T-cell (primary cell): Measurements from ENCODE around the gene UBFD1. TPM values are rescaled to one million over a fixed set of nuclear protein-coding genes. Genes with fewer than 3 reads are reported as not detected.
"Not testable (repeated sequence)": the region's sequence is repeated elsewhere in the genome, so short reads cannot be mapped to it uniquely, and the experiment has no call there.

ENCODE experiments used
- ATAC-seq, 4 experiments: fragments of 200-7000 bp in 3 of 4; fragments of 150-1000 bp in 1 of 4; cut with Tn5 transposase; replicated peaks in 1 of 4; 1 replicate in 3 of 4; 2 replicates in 1 of 4; pipeline ENCODE4 v1.10.0; 2021; ENCODE audit warnings: moderate library complexity in 3 of 4, mild to moderate bottlenecking in 2 of 4, moderate number of reproducible peaks in 1 of 4
- CTCF ChIA-PET, 2 donors: fragments of 300-600 bp; sonication (Branson Sonifier 250); formaldehyde crosslinking; loops; one replicate each; lab custom pipeline; 2022; ENCODE audit warnings: antibody characterized with exemption in 2 of 2; lab: Charles Lee
- POLR2A ChIA-PET, 2 donors: fragments of 300-600 bp; sonication (Branson Sonifier 250); formaldehyde crosslinking; loops; one replicate each; lab custom pipeline; 2022; ENCODE audit warnings: antibody characterized with exemption in 2 of 2; lab: Charles Lee
- DNase-seq, 35 experiments: peaks; one replicate each; pipeline versions ENCODE4 v3.0.0 to v3.0.0-alpha.2; 2013 to 2023
- H3K27ac ChIP-seq: one replicate; pipeline ENCODE4 v1.5.1; 2013; ENCODE audit warnings: low read length
- H3K27me3 ChIP-seq, 2 experiments: replicated peaks in 1 of 2; 1 replicate in 1 of 2; 2 replicates in 1 of 2; pipeline versions ENCODE4 v1.6.1 to v1.7.0; 2013; ENCODE audit warnings: low read length in 1 of 2, mixed read lengths in 1 of 2; ENCODE audit not compliant: control insufficient read depth in 2 of 2, insufficient read depth in 2 of 2; ENCODE audit errors: extremely low read depth in 1 of 2
- H3K36me3 ChIP-seq, 2 donors: 1 replicate in 1 of 2; 2 replicates in 1 of 2; pipeline versions ENCODE4 v1.6.1 to v1.7.0; 2013; ENCODE audit warnings: low read length in 1 of 2; ENCODE audit not compliant: control insufficient read depth in 2 of 2, insufficient read depth in 1 of 2; ENCODE audit errors: extremely low read depth in 1 of 2
- H3K4me1 ChIP-seq, 2 experiments: 1 replicate in 1 of 2; 2 replicates in 1 of 2; pipeline versions ENCODE4 v1.6.1 to v1.7.0; 2013; ENCODE audit warnings: low read length in 2 of 2, mixed read lengths in 1 of 2; ENCODE audit not compliant: insufficient read depth in 2 of 2, control insufficient read depth in 1 of 2; ENCODE audit errors: extremely low read depth in 1 of 2
- H3K4me3 ChIP-seq, 2 donors: 1 replicate in 1 of 2; 2 replicates in 1 of 2; pipeline versions ENCODE4 v1.5.1 to v1.7.0; 2013; ENCODE audit warnings: mild to moderate bottlenecking in 2 of 2, low read length in 1 of 2, moderate library complexity in 1 of 2; ENCODE audit not compliant: control insufficient read depth in 1 of 2; ENCODE audit errors: extremely low read depth in 1 of 2
- H3K9me3 ChIP-seq: 2 replicates; pipeline ENCODE4 v1.7.0; 2013
- H3K27ac Mint-ChIP-seq, 2 donors: one replicate each; pipeline ENCODE4 v1.8.0; 2020 to 2021; ENCODE audit warnings: mild to moderate bottlenecking in 2 of 2, mixed read lengths in 2 of 2
- H3K27me3 Mint-ChIP-seq, 2 donors: one replicate each; pipeline ENCODE4 v1.8.0; 2021 to 2022; ENCODE audit warnings: mixed read lengths in 2 of 2
- H3K36me3 Mint-ChIP-seq: one replicate; pipeline ENCODE4 v1.8.0; 2021; ENCODE audit warnings: mixed read lengths
- H3K4me1 Mint-ChIP-seq, 3 donors: one replicate each; pipeline ENCODE4 v1.8.0; 2020 to 2022; ENCODE audit warnings: mixed read lengths in 3 of 3, mild to moderate bottlenecking in 1 of 3
- H3K4me3 Mint-ChIP-seq, 3 donors: one replicate each; pipeline ENCODE4 v1.8.0; 2020 to 2022; ENCODE audit warnings: mild to moderate bottlenecking in 3 of 3, mixed read lengths in 3 of 3, moderate library complexity in 3 of 3
- H3K9me3 Mint-ChIP-seq, 3 donors: one replicate each; pipeline ENCODE4 v1.8.0; 2020 to 2022; ENCODE audit warnings: mixed read lengths in 3 of 3
- WGBS: methylation state at CpG from one replicate; pipeline ENCODE4 v1.1.5; 2013; ENCODE audit warnings: missing lambda C conversion rate; ENCODE audit not compliant: insufficient coverage; 5-methylcytosine and 5-hydroxymethylcytosine counted together
- total RNA-seq, 35 experiments: library from RNA in 6 of 35; stranded (reverse) in 6 of 35; fragments of 120-200 nt in 1 of 35; gene quantifications; one replicate each; pipeline versions ENCODE4 v1.2.1 to v1.2.4 and lab custom pipeline; 2013 to 2026

Gene UBFD1
- total RNA-seq, 5 donors from 2014 or later (not counting 1 experiment from before 2014, with no cell fraction given) = 43.6 to 49.1 (median 46.3) TPM

DNA sequence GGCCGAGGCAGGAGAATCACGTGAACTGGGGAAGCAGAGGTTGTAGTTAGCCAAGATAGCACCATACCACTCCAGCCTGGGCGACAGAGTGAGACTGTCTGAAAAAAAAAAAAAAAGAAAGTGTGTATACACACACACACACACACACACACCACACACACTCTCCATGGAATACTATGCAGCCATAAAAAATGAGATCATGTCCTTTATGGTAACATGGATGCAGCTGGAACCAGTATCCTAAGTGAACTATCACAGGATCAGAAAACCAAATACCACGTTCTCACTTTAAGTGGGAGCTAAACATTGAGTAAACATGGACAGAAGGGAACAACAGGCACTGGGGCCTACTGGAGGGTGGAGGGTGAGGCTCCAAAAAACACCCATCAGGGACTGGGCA lies 21.8 kb downstream of the UBFD1 start:
- H3K27me3 ChIP-seq = no peaks in the 10 kb centered on the region
- ATAC-seq (no peak), DNase-seq (no peak)
- WGBS = no CpG with 5 or more reads among the region's 4 CpGs
- POLR2A ChIA-PET = no interaction called here
- Mint-ChIP-seq H3K36me3 (peaks cover 28% of the 10 kb centered on the region), H3K9me3 (no peaks in the 10 kb centered on the region), H3K27me3 (no peaks in the 10 kb centered on the region), H3K4me1 (no peaks in the 10 kb centered on the region), H3K27ac (no peak overlapping the region), H3K4me3 (no peak overlapping the region)
- H3K27ac ChIP-seq = no peak overlapping the region
- H3K4me1 ChIP-seq = no peaks in the 10 kb centered on the region
- CTCF ChIA-PET = no interaction called here
- H3K36me3 ChIP-seq = peaks cover 0 to 37% of the 10 kb centered on the region in 2 donors
- no peak overlapping the region for H3K4me3 ChIP-seq
- H3K9me3 ChIP-seq = no peaks in the 10 kb centered on the region

GRCh38 chr16:23580391-23580790 lies 22.9 kb downstream of the UBFD1 start:
- Mint-ChIP-seq H3K4me3 (no peak overlapping the region), H3K27me3 (no peaks in the 10 kb centered on the region), H3K27ac (no peak overlapping the region), H3K36me3 (peaks cover 27% of the 10 kb centered on the region), H3K9me3 (no peaks in the 10 kb centered on the region), H3K4me1 (no peaks in the 10 kb centered on the region)
- POLR2A ChIA-PET = no interaction called here
- no peaks in the 10 kb centered on the region for H3K27me3 ChIP-seq
- H3K36me3 ChIP-seq = peaks cover 0 to 46% of the 10 kb centered on the region in 2 donors
- CTCF ChIA-PET = no interaction called here
- no peaks in the 10 kb centered on the region for H3K4me1 ChIP-seq
- H3K9me3 ChIP-seq = no peaks in the 10 kb centered on the region
- no peak for DNase-seq
- H3K27ac ChIP-seq = no peak overlapping the region
- H3K4me3 ChIP-seq = no peak overlapping the region
- ATAC-seq = no peak

- Histone ChIP-seq H3K27ac (no peak overlapping the region), H3K4me1 (no peaks in the 10 kb centered on the region), H3K27me3 (no peaks in the 10 kb centered on the region), H3K9me3 (no peaks in the 10 kb centered on the region), H3K4me3 (no peak overlapping the region), H3K36me3 (peaks cover 0 to 58% of the 10 kb centered on the region in 2 donors)
- no peak for ATAC-seq
- Mint-ChIP-seq H3K9me3 (no peaks in the 10 kb centered on the region), H3K27me3 (no peaks in the 10 kb centered on the region), H3K4me1 (no peaks in the 10 kb centered on the region), H3K4me3 (no peak overlapping the region), H3K36me3 (peaks cover 31% of the 10 kb centered on the region), H3K27ac (no peak overlapping the region)
- no peak for DNase-seq
- POLR2A ChIA-PET = interaction anchor here in 1 of 2 donors (0.7 kb wide), 1 partner anchor 1155 kb away, joined by 3 read pairs; no protein-coding TSS in a partner anchor
- CTCF ChIA-PET = no interaction called here
Observed at GRCh38 chr16:23581764-23582163, 24.2 kb downstream of the UBFD1 start.

DNA sequence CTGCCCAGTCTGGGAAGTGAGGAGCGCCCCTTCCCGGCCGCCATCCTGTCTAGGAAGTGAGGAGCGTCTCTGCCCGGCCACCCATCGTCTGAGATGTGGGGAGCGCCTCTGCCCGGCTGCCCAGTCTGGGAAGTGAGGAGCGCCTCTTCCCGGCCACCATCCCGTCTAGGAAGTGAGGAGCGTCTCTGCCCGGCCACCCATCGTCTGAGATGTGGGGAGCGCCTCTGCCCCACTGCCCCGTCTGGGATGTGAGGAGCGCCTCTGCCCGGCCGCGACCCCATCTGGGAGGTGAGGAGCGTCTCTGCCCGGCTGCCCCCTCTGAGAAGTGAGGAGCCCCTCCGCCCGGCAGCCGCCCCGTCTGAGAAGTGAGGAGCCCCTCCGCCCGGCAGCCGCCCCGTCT lies 25.7 kb downstream of the UBFD1 start:
- H3K27me3 ChIP-seq, H3K9me3 Mint-ChIP-seq, H3K27ac Mint-ChIP-seq, H3K4me1 Mint-ChIP-seq, ATAC-seq, POLR2A ChIA-PET, H3K4me3 ChIP-seq, H3K4me1 ChIP-seq, H3K9me3 ChIP-seq, H3K27me3 Mint-ChIP-seq, H3K27ac ChIP-seq, CTCF ChIA-PET, DNase-seq, H3K4me3 Mint-ChIP-seq: not testable (repeated sequence)
- 100% methylated on average over 4 of the region's 30 CpGs for WGBS
- peaks cover 0 to 64% of the 10 kb centered on the region in 2 donors for H3K36me3 ChIP-seq
- peaks cover 31% of the 10 kb centered on the region for H3K36me3 Mint-ChIP-seq

DNA sequence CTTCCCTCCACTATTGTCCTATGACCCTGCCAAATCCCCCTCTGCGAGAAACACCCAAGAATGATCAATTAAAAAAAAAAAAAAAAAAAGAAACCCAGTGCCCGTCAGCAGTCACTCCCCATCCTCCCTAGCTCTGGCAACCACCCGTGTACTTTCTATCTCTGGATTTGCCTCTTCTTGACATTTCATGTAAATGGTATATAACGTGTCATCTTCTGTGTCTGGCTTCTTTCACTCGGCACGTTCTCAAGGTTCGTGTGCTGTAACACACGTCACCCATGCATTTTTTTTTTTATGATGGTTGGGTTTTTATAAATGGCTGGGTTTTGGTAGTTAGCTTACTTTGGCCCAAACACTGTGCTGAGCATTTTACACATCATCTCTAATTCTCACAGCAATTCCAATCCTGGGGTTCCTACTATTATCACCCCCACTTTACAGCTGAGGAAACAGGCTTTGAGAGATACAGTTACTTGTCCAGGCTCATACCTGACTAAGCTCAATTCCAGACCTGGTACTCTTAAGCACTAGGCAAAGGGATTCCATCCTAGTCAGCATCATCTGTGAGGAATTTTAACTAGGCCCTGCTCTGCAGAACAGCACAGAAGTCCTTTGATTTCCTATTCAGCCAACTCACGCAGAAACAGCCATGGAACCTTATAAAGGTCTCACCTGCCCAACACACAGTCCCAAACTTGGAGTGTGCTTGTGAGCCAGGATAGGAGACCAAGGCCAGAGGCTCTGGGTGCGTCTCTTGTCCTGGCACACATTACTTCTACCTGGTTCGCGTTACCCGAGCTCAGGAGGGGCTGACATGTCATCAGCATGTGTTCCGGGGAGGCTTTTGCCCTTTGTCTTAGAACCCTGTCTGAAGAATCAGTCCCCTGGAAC lies 26.9 kb downstream of the UBFD1 start:
- peaks cover 3 to 69% of the 10 kb centered on the region in 2 donors for H3K36me3 ChIP-seq
- 97% methylated on average over 6 of the region's 14 CpGs for WGBS
- POLR2A ChIA-PET = interaction anchor here in 1 of 2 donors (0.6 kb wide), 1 partner anchor 74 kb away, joined by 3 read pairs; no protein-coding TSS in a partner anchor

DNA sequence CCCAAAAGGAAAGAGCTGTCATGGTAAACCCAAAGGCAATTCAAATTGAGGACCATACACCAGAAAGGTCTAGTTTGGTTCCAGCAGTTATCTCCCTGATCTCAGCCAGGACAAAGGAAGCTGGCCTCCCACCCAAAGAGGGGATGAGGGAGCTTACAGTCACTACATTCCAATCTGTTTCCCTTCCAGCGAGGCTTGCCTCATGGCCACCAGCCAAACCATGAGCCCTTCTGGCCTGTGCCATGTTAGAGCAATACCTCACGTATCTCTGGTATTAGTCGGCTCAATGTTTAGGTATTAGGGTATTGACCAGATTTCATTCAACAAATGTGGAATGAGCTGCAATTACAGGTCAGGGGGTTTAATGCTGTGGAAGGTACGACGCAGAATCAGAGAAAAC lies 30.2 kb downstream of the UBFD1 start:
- ATAC-seq = no peak
- DNase-seq = no peak
- no peak overlapping the region for H3K27ac ChIP-seq
- H3K9me3 ChIP-seq = no peaks in the 10 kb centered on the region
- no peaks in the 10 kb centered on the region for H3K4me1 ChIP-seq
- H3K27me3 ChIP-seq = no peaks in the 10 kb centered on the region
- H3K27me3 Mint-ChIP-seq = no peaks in the 10 kb centered on the region
- no peak overlapping the region for H3K4me3 ChIP-seq
- H3K27ac Mint-ChIP-seq = no peak overlapping the region
- H3K4me1 Mint-ChIP-seq = peaks cover 14 to 15% (median 14%) of the 10 kb centered on the region in 3 donors
- CTCF ChIA-PET = interaction anchor here (0.5 to 0.7 kb wide), 2 partner anchors 14 to 18 kb away, joined by 3 read pairs; no protein-coding TSS in a partner anchor
- no peaks in the 10 kb centered on the region for H3K9me3 Mint-ChIP-seq
- 100% methylated on average over 2 of the region's 5 CpGs for WGBS
- peaks cover 33% of the 10 kb centered on the region for H3K36me3 Mint-ChIP-seq
- peaks cover 16 to 82% of the 10 kb centered on the region in 2 donors for H3K36me3 ChIP-seq
- POLR2A ChIA-PET = no interaction called here
- no peak overlapping the region for H3K4me3 Mint-ChIP-seq

More for the DNA sequence above, 26.9 kb downstream of the UBFD1 start:
- peaks cover 0 to 2% (median 1%) of the 10 kb centered on the region in 3 donors for H3K4me1 Mint-ChIP-seq
- ATAC-seq (no peak), DNase-seq (no peak)
- no peaks in the 10 kb centered on the region for H3K27me3 Mint-ChIP-seq
- H3K4me3 Mint-ChIP-seq = no peak overlapping the region
- no peak overlapping the region for H3K27ac Mint-ChIP-seq
- H3K27ac ChIP-seq = no peak overlapping the region
- H3K4me3 ChIP-seq = no peak overlapping the region
- H3K9me3 Mint-ChIP-seq = no peaks in the 10 kb centered on the region
- peaks cover 32% of the 10 kb centered on the region for H3K36me3 Mint-ChIP-seq
- no peaks in the 10 kb centered on the region for H3K27me3 ChIP-seq
- no peaks in the 10 kb centered on the region for H3K4me1 ChIP-seq
- CTCF ChIA-PET = interaction anchor here in 1 of 2 donors (0.7 kb wide), 1 partner anchor 1620 kb away, joined by 3 read pairs; no protein-coding TSS in a partner anchor
- no peaks in the 10 kb centered on the region for H3K9me3 ChIP-seq
